ENCODE results near the gene CDK5R2.

DNA sequence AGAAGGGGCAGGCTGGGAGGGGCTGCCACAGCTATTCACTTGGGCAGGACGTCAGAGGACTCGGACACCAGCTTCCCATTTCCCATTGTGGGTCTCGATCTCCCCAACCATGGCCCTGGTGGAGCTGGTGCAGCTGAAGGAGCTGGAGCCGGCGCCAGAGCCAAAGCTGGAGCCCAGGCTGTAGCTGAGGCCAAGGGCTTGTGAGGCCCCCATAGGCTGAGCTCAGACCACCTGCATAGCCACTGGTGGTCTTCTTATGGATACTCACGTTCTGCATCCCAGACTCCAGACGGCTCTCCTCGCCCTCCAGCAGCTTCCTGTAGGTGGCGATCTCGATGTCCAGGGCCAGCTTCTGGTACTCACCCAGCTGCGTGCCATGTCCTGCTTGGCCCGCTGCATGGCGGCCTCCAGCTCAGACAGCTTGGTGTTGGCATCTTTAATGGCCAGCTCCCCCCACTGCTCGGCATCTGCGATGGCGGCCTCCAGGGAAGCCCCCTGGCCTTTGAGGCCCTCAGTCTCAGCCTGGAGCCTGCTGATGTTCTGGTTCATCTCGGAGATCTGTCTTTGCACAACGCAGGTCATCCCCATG is 6.0 kb upstream of the CDK5R2 start:
- TF ChIP-seq RAD21 (conservative IDR thresholded peaks at IDR 0.05 in 1 of 2, IDR thresholded peaks at IDR 0.05 in 1 of 2): 0 out of 5 replicates have a peak, but pooled peaks of 1 of the 2 experiments have one; percentile 7
- TF ChIP-seq, protein P1, sequence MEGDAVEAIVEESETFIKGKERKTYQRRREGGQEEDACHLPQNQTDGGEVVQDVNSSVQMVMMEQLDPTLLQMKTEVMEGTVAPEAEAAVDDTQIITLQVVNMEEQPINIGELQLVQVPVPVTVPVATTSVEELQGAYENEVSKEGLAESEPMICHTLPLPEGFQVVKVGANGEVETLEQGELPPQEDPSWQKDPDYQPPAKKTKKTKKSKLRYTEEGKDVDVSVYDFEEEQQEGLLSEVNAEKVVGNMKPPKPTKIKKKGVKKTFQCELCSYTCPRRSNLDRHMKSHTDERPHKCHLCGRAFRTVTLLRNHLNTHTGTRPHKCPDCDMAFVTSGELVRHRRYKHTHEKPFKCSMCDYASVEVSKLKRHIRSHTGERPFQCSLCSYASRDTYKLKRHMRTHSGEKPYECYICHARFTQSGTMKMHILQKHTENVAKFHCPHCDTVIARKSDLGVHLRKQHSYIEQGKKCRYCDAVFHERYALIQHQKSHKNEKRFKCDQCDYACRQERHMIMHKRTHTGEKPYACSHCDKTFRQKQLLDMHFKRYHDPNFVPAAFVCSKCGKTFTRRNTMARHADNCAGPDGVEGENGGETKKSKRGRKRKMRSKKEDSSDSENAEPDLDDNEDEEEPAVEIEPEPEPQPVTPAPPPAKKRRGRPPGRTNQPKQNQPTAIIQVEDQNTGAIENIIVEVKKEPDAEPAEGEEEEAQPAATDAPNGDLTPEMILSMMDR (IDR thresholded peaks at IDR 0.05): no peak

Measured in A549 (cell line).